Mammary epithelial cell (primary cell): ENCODE data around the gene PLTP.

ENCODE experiments used
- EZH2 ChIP-seq: IDR thresholded peaks from 2 replicates; pipeline ENCODE4 v1.6.1; 2012; ENCODE audit warnings: low read length, inconsistent platforms, borderline replicate concordance
- TF ChIP-seq, protein P1 (sequence below), 2 donors: IDR thresholded peaks in 1 of 2; conservative IDR thresholded peaks in 1 of 2; 2 replicates each; pipeline ENCODE4 v1.5.1; 2011 to 2012; ENCODE audit warnings: inconsistent platforms in 2 of 2, low read length in 2 of 2, mild to moderate bottlenecking in 2 of 2, control low read depth in 1 of 2, low read depth in 1 of 2; ENCODE audit not compliant: insufficient read depth in 1 of 2; ENCODE audit errors: extremely low read depth in 1 of 2

DNA sequence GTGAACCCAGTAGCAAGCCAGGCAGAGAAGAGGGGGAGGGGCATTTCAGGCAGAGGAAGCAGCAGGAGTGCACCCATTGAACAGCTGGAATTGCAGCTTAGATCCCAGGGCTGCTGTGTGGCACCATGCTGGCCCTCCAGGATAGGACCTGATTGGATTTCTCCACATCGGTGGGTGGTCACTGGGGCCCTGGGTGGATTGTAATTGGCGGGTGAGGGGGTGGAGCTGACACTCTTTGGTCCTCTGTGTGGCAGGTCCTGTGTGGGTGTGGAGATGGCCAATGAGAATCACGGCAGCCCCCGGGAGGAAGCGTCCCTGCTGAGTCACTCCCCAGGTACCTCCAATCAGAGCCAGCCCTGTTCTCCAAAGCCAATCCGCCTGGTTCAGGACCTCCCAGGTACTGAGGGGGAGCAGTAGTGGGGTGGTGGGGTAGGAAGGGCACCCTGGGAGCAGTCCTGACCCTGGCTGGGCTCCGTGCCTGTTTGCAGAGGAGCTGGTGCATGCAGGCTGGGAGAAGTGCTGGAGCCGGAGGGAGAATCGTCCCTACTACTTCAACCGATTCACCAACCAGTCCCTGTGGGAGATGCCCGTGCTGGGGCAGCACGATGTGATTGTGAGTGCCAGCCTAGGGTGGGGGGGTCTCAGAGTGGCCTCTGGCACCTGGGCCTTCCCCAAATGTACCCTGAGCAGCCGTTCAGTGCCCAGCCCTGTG is 26.9 kb upstream of the PLTP start:
- TF ChIP-seq, protein P1, sequence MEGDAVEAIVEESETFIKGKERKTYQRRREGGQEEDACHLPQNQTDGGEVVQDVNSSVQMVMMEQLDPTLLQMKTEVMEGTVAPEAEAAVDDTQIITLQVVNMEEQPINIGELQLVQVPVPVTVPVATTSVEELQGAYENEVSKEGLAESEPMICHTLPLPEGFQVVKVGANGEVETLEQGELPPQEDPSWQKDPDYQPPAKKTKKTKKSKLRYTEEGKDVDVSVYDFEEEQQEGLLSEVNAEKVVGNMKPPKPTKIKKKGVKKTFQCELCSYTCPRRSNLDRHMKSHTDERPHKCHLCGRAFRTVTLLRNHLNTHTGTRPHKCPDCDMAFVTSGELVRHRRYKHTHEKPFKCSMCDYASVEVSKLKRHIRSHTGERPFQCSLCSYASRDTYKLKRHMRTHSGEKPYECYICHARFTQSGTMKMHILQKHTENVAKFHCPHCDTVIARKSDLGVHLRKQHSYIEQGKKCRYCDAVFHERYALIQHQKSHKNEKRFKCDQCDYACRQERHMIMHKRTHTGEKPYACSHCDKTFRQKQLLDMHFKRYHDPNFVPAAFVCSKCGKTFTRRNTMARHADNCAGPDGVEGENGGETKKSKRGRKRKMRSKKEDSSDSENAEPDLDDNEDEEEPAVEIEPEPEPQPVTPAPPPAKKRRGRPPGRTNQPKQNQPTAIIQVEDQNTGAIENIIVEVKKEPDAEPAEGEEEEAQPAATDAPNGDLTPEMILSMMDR (conservative IDR thresholded peaks at IDR 0.05 in 1 of 2, IDR thresholded peaks at IDR 0.05 in 1 of 2; ENCODE audit: extremely low read depth in 1 of 2, insufficient read depth in 1 of 2, low read depth in 1 of 2, low read length in 2 of 2): no peak
- no peak for TF ChIP-seq EZH2
